Activated CD8-positive, alpha-beta T cell treated with anti-CD3 and anti-CD28 coated beads, Interleukin-2, amount 10 ng/mL, durations not matched to agents 7 days and 5 days (primary cell): ENCODE data around the gene SEC23A. TPM values are rescaled to one million over a fixed set of nuclear protein-coding genes. Genes with fewer than 3 reads are reported as not detected.
"Not testable (repeated sequence)": the region's sequence is repeated elsewhere in the genome, so short reads cannot be mapped to it uniquely, and the experiment has no call there.

Experiments used
- ATAC-seq: fragments of 150-1000 bp; cut with Tn5 transposase; one replicate; pipeline ENCODE4 v1.10.0; 2021; ENCODE audit warnings: moderate library complexity
- CTCF ChIA-PET: fragments of 350-600 bp; sonication (Branson Sonifier 250); formaldehyde crosslinking; loops from one replicate; lab custom pipeline; 2021; ENCODE audit warnings: antibody characterized with exemption; lab: Charles Lee
- POLR2A ChIA-PET: fragments of 350-600 bp; sonication (Branson Sonifier 250); formaldehyde crosslinking; loops from one replicate; lab custom pipeline; 2021; ENCODE audit warnings: antibody characterized with exemption; lab: Charles Lee
- DNase-seq: peaks from one replicate; pipeline ENCODE4 v3.0.0-alpha.2; 2020
- H3K27ac Mint-ChIP-seq: one replicate; pipeline ENCODE4 v1.8.0; 2021; ENCODE audit warnings: mild to moderate bottlenecking, mixed read lengths
- H3K27me3 Mint-ChIP-seq: one replicate; pipeline ENCODE4 v1.8.0; 2021; ENCODE audit warnings: low read depth, mixed read lengths
- H3K36me3 Mint-ChIP-seq: one replicate; pipeline ENCODE4 v1.8.0; 2021; ENCODE audit warnings: low read depth, mixed read lengths
- H3K4me1 Mint-ChIP-seq: one replicate; pipeline ENCODE4 v1.8.0; 2021; ENCODE audit warnings: low read depth, mixed read lengths
- H3K4me3 Mint-ChIP-seq: one replicate; pipeline ENCODE4 v1.8.0; 2021; ENCODE audit warnings: mild to moderate bottlenecking, mixed read lengths
- H3K9me3 Mint-ChIP-seq: one replicate; pipeline ENCODE4 v1.8.0; 2022; ENCODE audit warnings: mixed read lengths; ENCODE audit not compliant: insufficient read depth
- total RNA-seq, 2 experiments: library from RNA; stranded (reverse); gene quantifications; one replicate each; pipeline ENCODE4 v1.2.3, GENCODE V29; 2021

Gene SEC23A
- total RNA-seq, 2 experiments from 2014 or later, result 48.2 to 50.2 TPM

DNA sequence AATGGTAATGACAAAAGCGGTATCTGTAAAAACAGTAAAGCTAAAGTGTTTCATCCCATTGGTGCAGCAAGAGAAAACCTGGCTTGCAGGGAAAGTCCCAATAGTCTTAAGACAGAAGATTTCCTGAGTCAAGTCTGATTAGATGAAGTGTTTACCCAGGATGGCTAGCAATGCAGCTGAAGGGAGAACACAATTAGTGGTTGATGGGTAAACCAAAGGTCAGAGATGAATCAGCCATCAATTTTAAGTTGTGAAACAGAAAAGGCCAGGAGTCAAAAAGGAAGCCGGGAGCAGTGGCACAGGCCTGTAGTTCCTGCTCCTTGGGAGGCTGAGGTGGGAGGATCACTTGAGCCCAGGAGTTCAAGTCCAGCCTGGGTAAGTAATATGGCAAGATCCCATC is 52.6 kb downstream of the SEC23A start:
- Mint-ChIP-seq H3K27ac (no peak overlapping the region), H3K4me1 (no peaks in the 10 kb centered on the region), H3K9me3 (no peaks in the 10 kb centered on the region), H3K4me3 (no peak overlapping the region), H3K27me3 (no peaks in the 10 kb centered on the region), H3K36me3 (peaks cover 79% of the 10 kb centered on the region)
- no peak for DNase-seq
- no peak for ATAC-seq
- ChIA-PET CTCF (no interaction called here), POLR2A (no interaction called here)

DNA sequence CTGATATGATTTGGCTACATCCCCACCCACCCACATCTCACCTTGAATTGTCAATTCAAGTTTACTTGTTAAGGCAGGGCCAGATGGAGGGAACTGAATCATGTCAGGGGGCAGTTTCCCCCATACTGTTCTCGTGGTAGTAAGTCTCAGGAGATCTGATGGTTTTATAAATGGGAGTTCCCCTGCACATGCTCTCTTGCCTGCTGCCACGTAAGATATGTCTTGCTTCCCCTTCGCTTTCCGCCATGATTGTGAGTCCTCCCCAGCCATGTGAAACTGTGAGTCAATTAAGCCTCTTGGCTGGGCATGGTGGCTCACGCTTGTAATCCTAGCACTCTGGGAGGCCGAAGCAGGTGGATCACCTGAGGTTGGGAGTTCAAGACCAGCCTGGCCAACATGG is 57.1 kb downstream of the SEC23A start:
- H3K4me1 Mint-ChIP-seq, H3K27ac Mint-ChIP-seq, POLR2A ChIA-PET, DNase-seq, CTCF ChIA-PET, H3K4me3 Mint-ChIP-seq, H3K27me3 Mint-ChIP-seq, H3K9me3 Mint-ChIP-seq, ATAC-seq: not testable (repeated sequence)
- H3K36me3 Mint-ChIP-seq, result peaks cover 55% of the 10 kb centered on the region

GRCh38 chr14:39043352-39043943 is 59.6 kb downstream of the SEC23A start:
- ChIA-PET CTCF (no interaction called here), POLR2A (no interaction called here)
- no peak overlapping the region for H3K27ac Mint-ChIP-seq
- no peaks in the 10 kb centered on the region for H3K9me3 Mint-ChIP-seq
- peaks cover 59% of the 10 kb centered on the region for H3K36me3 Mint-ChIP-seq
- peaks cover 9% of the 10 kb centered on the region for H3K4me1 Mint-ChIP-seq
- H3K27me3 Mint-ChIP-seq, result no peaks in the 10 kb centered on the region
- DNase-seq (no peak), ATAC-seq (no peak)
- no peak overlapping the region for H3K4me3 Mint-ChIP-seq

- no peak overlapping the region for H3K4me3 Mint-ChIP-seq
- ChIA-PET CTCF (no interaction called here), POLR2A (no interaction called here)
- H3K9me3 Mint-ChIP-seq, result no peaks in the 10 kb centered on the region
- no peaks in the 10 kb centered on the region for H3K27me3 Mint-ChIP-seq
- no peak for ATAC-seq
- peaks cover 37% of the 10 kb centered on the region for H3K36me3 Mint-ChIP-seq
- DNase-seq, result no peak
- no peak overlapping the region for H3K27ac Mint-ChIP-seq
- H3K4me1 Mint-ChIP-seq, result peaks cover 9% of the 10 kb centered on the region
Measured at GRCh38 chr14:39040529-39040928, 62.5 kb downstream of the SEC23A start.

GRCh38 chr14:39038542-39038941 is 64.5 kb downstream of the SEC23A start:
- H3K27me3 Mint-ChIP-seq, result no peaks in the 10 kb centered on the region
- no peak for ATAC-seq

DNA sequence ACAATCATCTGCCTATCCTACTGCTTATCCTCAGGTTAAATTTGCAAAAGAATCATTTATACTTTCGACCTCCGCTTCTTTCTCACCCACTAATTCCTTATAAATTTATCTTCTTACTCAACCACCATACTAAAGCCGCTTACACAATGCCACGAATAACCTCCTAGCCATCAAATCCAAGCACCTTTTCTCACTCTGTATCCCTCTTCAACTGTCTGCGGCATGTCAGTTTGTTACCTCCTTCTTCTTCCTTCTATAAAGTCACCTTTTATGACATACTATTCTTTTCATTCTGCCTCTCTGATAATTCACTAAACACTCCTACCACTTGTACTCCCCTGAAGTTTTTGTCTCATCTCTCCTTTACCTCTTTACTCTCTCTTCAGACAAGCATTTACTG is 66.3 kb downstream of the SEC23A start:
- H3K4me3 Mint-ChIP-seq, result no peak overlapping the region
- DNase-seq, result no peak
- no peak for ATAC-seq
- ChIA-PET POLR2A (no interaction called here), CTCF (no interaction called here)
- no peak overlapping the region for H3K27ac Mint-ChIP-seq
- H3K4me1 Mint-ChIP-seq, result peaks cover 9% of the 10 kb centered on the region
- no peaks in the 10 kb centered on the region for H3K9me3 Mint-ChIP-seq
- peaks cover 23% of the 10 kb centered on the region for H3K36me3 Mint-ChIP-seq
- no peaks in the 10 kb centered on the region for H3K27me3 Mint-ChIP-seq

More at GRCh38 chr14:39038542-39038941, 64.5 kb downstream of the SEC23A start:
- no peak overlapping the region for H3K4me3 Mint-ChIP-seq
- H3K9me3 Mint-ChIP-seq, result no peaks in the 10 kb centered on the region
- peaks cover 28% of the 10 kb centered on the region for H3K36me3 Mint-ChIP-seq
- no peak overlapping the region for H3K27ac Mint-ChIP-seq
- H3K4me1 Mint-ChIP-seq, result peaks cover 9% of the 10 kb centered on the region
- ChIA-PET CTCF (interaction anchor here (0.7 kb wide), 1 partner anchor 23 kb away, joined by 3 read pairs; no protein-coding TSS in a partner anchor), POLR2A (no interaction called here)
- DNase-seq, result no peak

DNA sequence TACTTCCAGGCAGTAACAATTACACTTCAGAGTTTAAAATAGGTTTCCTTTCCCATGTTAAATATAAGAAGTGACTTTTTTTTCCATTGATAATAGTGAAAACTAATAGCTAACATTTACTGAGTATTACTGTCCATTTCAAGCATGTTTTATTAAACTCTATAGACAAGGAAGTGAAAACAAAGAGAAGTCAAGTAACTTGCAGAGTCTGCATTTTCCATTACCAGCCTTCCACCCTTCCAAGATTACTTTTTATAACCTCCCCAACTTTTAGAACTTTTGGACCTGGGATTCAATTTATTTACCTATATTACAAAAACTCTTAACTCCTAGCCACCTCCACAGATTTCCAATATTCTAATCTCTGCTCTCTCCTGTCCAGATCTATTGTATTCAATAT is 67.7 kb downstream of the SEC23A start:
- no peaks in the 10 kb centered on the region for H3K9me3 Mint-ChIP-seq
- H3K4me1 Mint-ChIP-seq, result peaks cover 13% of the 10 kb centered on the region
- peaks cover 26% of the 10 kb centered on the region for H3K36me3 Mint-ChIP-seq
- H3K4me3 Mint-ChIP-seq, result no peak overlapping the region
- no peaks in the 10 kb centered on the region for H3K27me3 Mint-ChIP-seq
- no peak overlapping the region for H3K27ac Mint-ChIP-seq
- DNase-seq (no peak), ATAC-seq (no peak)
- POLR2A ChIA-PET, result no interaction called here
- CTCF ChIA-PET, result interaction anchor here (2.4 kb wide), 1 partner anchor 20 kb away, joined by 10 read pairs; no protein-coding TSS in a partner anchor

GRCh38 chr14:39034481-39035296 is 68.3 kb downstream of the SEC23A start:
- Mint-ChIP-seq H3K27me3 (no peaks in the 10 kb centered on the region), H3K4me1 (peaks cover 14% of the 10 kb centered on the region), H3K4me3 (no peak overlapping the region), H3K27ac (no peak overlapping the region), H3K36me3 (peaks cover 30% of the 10 kb centered on the region), H3K9me3 (no peaks in the 10 kb centered on the region)
- DNase-seq (no peak), ATAC-seq (no peak)
- ChIA-PET CTCF (interaction anchor here (2.4 kb wide), 1 partner anchor 19 kb away, joined by 10 read pairs; no protein-coding TSS in a partner anchor), POLR2A (no interaction called here)

GRCh38 chr14:39033371-39033770 is 69.7 kb downstream of the SEC23A start:
- ChIA-PET POLR2A (no interaction called here), CTCF (interaction anchor here (2.4 kb wide), 1 partner anchor 18 kb away, joined by 10 read pairs; no protein-coding TSS in a partner anchor)
- Mint-ChIP-seq H3K27ac (no peak overlapping the region), H3K36me3 (peaks cover 26% of the 10 kb centered on the region), H3K4me3 (no peak overlapping the region), H3K27me3 (no peaks in the 10 kb centered on the region), H3K9me3 (no peaks in the 10 kb centered on the region), H3K4me1 (peaks cover 4% of the 10 kb centered on the region)
- ATAC-seq (no peak), DNase-seq (no peak)

DNA sequence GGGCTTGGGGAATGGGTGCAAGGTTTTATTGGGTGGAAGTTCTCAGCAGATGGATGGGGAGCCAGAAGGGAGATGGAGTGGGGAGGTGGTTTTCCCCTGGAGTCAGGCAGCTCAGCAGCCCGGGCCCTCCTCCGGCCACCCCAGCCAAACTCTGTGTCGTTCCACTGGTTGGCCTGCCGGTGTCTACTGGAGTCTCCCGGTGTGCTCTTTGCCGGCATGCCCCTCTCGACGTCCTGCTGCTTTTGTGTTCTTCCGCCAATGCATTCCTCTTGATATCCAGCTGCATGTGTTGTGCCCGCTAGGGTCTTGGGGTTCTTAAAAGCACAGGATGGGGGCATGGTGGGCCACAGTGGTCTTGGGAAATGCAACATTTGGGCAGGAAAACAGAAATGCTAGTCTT is 72.8 kb downstream of the SEC23A start:
- Mint-ChIP-seq H3K27ac (peak overlapping the region; percentile 31), H3K9me3 (no peaks in the 10 kb centered on the region), H3K27me3 (no peaks in the 10 kb centered on the region), H3K36me3 (peaks cover 25% of the 10 kb centered on the region), H3K4me3 (no peak overlapping the region), H3K4me1 (peaks cover 14% of the 10 kb centered on the region)
- ChIA-PET POLR2A (no interaction called here), CTCF (no interaction called here)
- ATAC-seq, result no peak
- no peak for DNase-seq

GRCh38 chr14:39029789-39030188 is 73.2 kb downstream of the SEC23A start:
- ChIA-PET CTCF (no interaction called here), POLR2A (no interaction called here)
- peaks cover 25% of the 10 kb centered on the region for H3K36me3 Mint-ChIP-seq
- no peak overlapping the region for H3K27ac Mint-ChIP-seq
- H3K9me3 Mint-ChIP-seq, result no peaks in the 10 kb centered on the region
- H3K4me1 Mint-ChIP-seq, result peaks cover 14% of the 10 kb centered on the region
- H3K27me3 Mint-ChIP-seq, result no peaks in the 10 kb centered on the region
- no peak overlapping the region for H3K4me3 Mint-ChIP-seq
- DNase-seq, result no peak
- no peak for ATAC-seq

DNA sequence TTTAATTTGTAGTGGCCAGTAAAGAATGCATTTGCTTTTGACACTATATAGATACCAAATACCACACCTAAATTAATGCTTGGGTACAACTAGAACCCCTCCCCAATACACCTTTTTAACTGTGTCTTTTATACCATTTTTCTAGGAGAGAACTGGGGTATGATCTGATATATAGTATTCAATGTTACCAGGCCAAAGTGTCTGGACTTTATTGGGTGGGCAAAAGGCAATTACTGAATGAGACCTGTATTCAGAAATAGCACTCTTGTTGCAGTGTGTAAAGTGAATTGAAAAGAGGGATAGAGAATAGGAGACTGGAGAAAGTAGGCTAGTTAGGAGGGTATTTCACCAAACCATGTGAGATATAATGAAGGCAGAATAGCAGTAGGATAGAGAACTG is 74.4 kb downstream of the SEC23A start:
- ChIA-PET CTCF (no interaction called here), POLR2A (no interaction called here)
- Mint-ChIP-seq H3K36me3 (peaks cover 25% of the 10 kb centered on the region), H3K9me3 (no peaks in the 10 kb centered on the region), H3K4me3 (no peak overlapping the region), H3K4me1 (peaks cover 14% of the 10 kb centered on the region), H3K27ac (no peak overlapping the region), H3K27me3 (no peaks in the 10 kb centered on the region)
- ATAC-seq, result no peak
- no peak for DNase-seq
